ENCODE data around the gene MED17. TPM values are rescaled to one million over a fixed set of nuclear protein-coding genes. Genes with fewer than 3 reads are reported as not detected.

Gene MED17
- total and polyA plus RNA-seq, 2 of the 13 experiments (the other 11 are each of a cell fraction or from before 2014, with no cell fraction given): 23.1 to 37.0 TPM

- TF ChIP-seq HMG20B (CRISPR knock-in tag; conservative IDR thresholded peaks at IDR 0.05): no peak
- TF ChIP-seq SOX6 (IDR thresholded peaks at IDR 0.05): no peak
- TF ChIP-seq SOX6 (CRISPR knock-in tag; IDR thresholded peaks at IDR 0.05): peak; percentile 83
- no peak for TF ChIP-seq ZNF143 (CRISPR knock-in tag; IDR thresholded peaks at IDR 0.05)
- TF ChIP-seq SAP130 (CRISPR knock-in tag; IDR thresholded peaks at IDR 0.05; ENCODE audit: low read depth): peak; percentile 24; the same call in 1 of the 2 replicates
- TF ChIP-seq PPARG (CRISPR knock-in tag; conservative IDR thresholded peaks at IDR 0.05): 0 out of 2 replicates have a peak, but pooled peaks have one; percentile 15
- no peak for TF ChIP-seq RBM39 (IDR thresholded peaks at IDR 0.05; ENCODE audit: low read depth, low read length, poor library complexity, severe bottlenecking)
- 0 out of 2 replicates have a peak, but pooled peaks have one; percentile 8 for TF ChIP-seq ZSCAN31 (CRISPR knock-in tag; IDR thresholded peaks at IDR 0.05; ENCODE audit: low read depth)
- TF ChIP-seq SETDB1 (CRISPR knock-in tag; IDR thresholded peaks at IDR 0.05; ENCODE audit: borderline replicate concordance): no peak
- no peak; the same call in 1 of the 2 replicates for TF ChIP-seq ZNF558 (CRISPR knock-in tag; IDR thresholded peaks at IDR 0.05; ENCODE audit: borderline replicate concordance)
- TF ChIP-seq RARA (CRISPR knock-in tag; IDR thresholded peaks at IDR 0.05): 0 out of 2 replicates have a peak, but pooled peaks have one; percentile 40
- TF ChIP-seq RARG (CRISPR knock-in tag; IDR thresholded peaks at IDR 0.05; ENCODE audit: low read depth): no peak
- TF ChIP-seq AHR (CRISPR knock-in tag; IDR thresholded peaks at IDR 0.05): no peak
- no peak for TF ChIP-seq THAP11 (CRISPR knock-in tag; IDR thresholded peaks at IDR 0.05)
- no peak for TF ChIP-seq KAT2B (IDR thresholded peaks at IDR 0.05; ENCODE audit: borderline replicate concordance, low read depth, low read length)
- TF ChIP-seq REST (IDR thresholded peaks at IDR 0.05; ENCODE audit: borderline replicate concordance in 1 of 2, low read depth in 1 of 2, low read length in 2 of 2): peak in 1 of 2 experiments; percentile 51; a peak in 1 of 4 replicates
- no peak for TF ChIP-seq ZNF720 (CRISPR knock-in tag; IDR thresholded peaks at IDR 0.05)
- TF ChIP-seq CEBPG (CRISPR knock-in tag; IDR thresholded peaks at IDR 0.05): peak; percentile 92
- no peak for TF ChIP-seq ELF4 (CRISPR knock-in tag; IDR thresholded peaks at IDR 0.05; ENCODE audit: borderline replicate concordance)
- no peak for TF ChIP-seq ZNF17 (CRISPR knock-in tag; IDR thresholded peaks at IDR 0.05)
- TF ChIP-seq, protein P1, sequence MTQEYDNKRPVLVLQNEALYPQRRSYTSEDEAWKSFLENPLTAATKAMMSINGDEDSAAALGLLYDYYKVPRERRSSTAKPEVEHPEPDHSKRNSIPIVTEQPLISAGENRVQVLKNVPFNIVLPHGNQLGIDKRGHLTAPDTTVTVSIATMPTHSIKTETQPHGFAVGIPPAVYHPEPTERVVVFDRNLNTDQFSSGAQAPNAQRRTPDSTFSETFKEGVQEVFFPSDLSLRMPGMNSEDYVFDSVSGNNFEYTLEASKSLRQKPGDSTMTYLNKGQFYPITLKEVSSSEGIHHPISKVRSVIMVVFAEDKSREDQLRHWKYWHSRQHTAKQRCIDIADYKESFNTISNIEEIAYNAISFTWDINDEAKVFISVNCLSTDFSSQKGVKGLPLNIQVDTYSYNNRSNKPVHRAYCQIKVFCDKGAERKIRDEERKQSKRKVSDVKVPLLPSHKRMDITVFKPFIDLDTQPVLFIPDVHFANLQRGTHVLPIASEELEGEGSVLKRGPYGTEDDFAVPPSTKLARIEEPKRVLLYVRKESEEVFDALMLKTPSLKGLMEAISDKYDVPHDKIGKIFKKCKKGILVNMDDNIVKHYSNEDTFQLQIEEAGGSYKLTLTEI (CRISPR knock-in tag; conservative IDR thresholded peaks at IDR 0.05): no peak
- TF ChIP-seq FOXP1 (IDR thresholded peaks at IDR 0.05): no peak; the same call in 1 of the 2 replicates
- no peak; the same call in 1 of the 2 replicates for TF ChIP-seq FOXP1 (CRISPR knock-in tag; IDR thresholded peaks at IDR 0.05)
- TF ChIP-seq, protein P2, sequence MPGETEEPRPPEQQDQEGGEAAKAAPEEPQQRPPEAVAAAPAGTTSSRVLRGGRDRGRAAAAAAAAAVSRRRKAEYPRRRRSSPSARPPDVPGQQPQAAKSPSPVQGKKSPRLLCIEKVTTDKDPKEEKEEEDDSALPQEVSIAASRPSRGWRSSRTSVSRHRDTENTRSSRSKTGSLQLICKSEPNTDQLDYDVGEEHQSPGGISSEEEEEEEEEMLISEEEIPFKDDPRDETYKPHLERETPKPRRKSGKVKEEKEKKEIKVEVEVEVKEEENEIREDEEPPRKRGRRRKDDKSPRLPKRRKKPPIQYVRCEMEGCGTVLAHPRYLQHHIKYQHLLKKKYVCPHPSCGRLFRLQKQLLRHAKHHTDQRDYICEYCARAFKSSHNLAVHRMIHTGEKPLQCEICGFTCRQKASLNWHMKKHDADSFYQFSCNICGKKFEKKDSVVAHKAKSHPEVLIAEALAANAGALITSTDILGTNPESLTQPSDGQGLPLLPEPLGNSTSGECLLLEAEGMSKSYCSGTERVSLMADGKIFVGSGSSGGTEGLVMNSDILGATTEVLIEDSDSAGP (CRISPR knock-in tag; IDR thresholded peaks at IDR 0.05; ENCODE audit: borderline replicate concordance): no peak
- TF ChIP-seq MTF1 (CRISPR knock-in tag; IDR thresholded peaks at IDR 0.05): no peak
- peak; percentile 46 for TF ChIP-seq POLR2AphosphoS5 (IDR thresholded peaks at IDR 0.05; ENCODE audit: low read depth, low read length)
- TF ChIP-seq TBP (CRISPR knock-in tag; IDR thresholded peaks at IDR 0.05): no peak
- TF ChIP-seq SRSF9 (IDR thresholded peaks at IDR 0.05; ENCODE audit: borderline replicate concordance, insufficient read depth, low read depth, low read length, poor library complexity, severe bottlenecking): no peak
These were observed 42.2 kb upstream of the MED17 start (continued) for GRCh38 chr11:93741882-93742226.

All from HepG2 (cell line).